HCT116 (cell line): Measurements from ENCODE around the gene CYP2B6.
"Not testable (repeated sequence)": the region's sequence is repeated elsewhere in the genome, so short reads cannot be mapped to it uniquely, and the experiment has no call there.

Experiments
- CEBPB ChIP-seq: IDR thresholded peaks from 2 replicates; pipeline ENCODE4 v1.6.1; 2012; ENCODE audit warnings: low read depth
- EZH2 ChIP-seq: fragments of 200-600 bp; sonication (generic); IDR thresholded peaks from 2 replicates; pipeline ENCODE4 v1.6.1; 2017; ENCODE audit warnings: antibody characterized with exemption, mixed run types
- EZH2phosphoT487 ChIP-seq: fragments of 200-600 bp; IDR thresholded peaks from 2 replicates; pipeline ENCODE4 v1.6.1; 2018; ENCODE audit warnings: antibody characterized with exemption, borderline replicate concordance
- FOSL1 ChIP-seq: IDR thresholded peaks from 2 replicates; pipeline ENCODE4 v1.6.1; 2012; ENCODE audit warnings: low read depth
- SRF ChIP-seq: IDR thresholded peaks from 2 replicates; pipeline ENCODE4 v1.6.1; 2012; ENCODE audit warnings: low read depth
- TF ChIP-seq, protein P1 (sequence below), 3 experiments: fragments of 200-600 bp in 1 of 3; sonication (generic) in 1 of 3; IDR thresholded peaks in 2 of 3; conservative IDR thresholded peaks in 1 of 3; 2 replicates each; pipeline ENCODE4 v1.5.1; 2012 to 2017; ENCODE audit warnings: low read depth in 2 of 3, low read length in 2 of 3, antibody characterized with exemption in 1 of 3, borderline replicate concordance in 1 of 3, control low read depth in 1 of 3, mild to moderate bottlenecking in 1 of 3, mixed read lengths in 1 of 3, mixed run types in 1 of 3, moderate library complexity in 1 of 3; ENCODE audit not compliant: insufficient read depth in 1 of 3

GRCh38 chr19:40964361-40964760 lies 26.7 kb upstream of the CYP2B6 start:
- not testable (repeated sequence) for TF ChIP-seq EZH2, CEBPB, SRF, FOSL1, EZH2phosphoT487
- TF ChIP-seq, protein P1, sequence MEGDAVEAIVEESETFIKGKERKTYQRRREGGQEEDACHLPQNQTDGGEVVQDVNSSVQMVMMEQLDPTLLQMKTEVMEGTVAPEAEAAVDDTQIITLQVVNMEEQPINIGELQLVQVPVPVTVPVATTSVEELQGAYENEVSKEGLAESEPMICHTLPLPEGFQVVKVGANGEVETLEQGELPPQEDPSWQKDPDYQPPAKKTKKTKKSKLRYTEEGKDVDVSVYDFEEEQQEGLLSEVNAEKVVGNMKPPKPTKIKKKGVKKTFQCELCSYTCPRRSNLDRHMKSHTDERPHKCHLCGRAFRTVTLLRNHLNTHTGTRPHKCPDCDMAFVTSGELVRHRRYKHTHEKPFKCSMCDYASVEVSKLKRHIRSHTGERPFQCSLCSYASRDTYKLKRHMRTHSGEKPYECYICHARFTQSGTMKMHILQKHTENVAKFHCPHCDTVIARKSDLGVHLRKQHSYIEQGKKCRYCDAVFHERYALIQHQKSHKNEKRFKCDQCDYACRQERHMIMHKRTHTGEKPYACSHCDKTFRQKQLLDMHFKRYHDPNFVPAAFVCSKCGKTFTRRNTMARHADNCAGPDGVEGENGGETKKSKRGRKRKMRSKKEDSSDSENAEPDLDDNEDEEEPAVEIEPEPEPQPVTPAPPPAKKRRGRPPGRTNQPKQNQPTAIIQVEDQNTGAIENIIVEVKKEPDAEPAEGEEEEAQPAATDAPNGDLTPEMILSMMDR (IDR thresholded peaks at IDR 0.05 in 2 of 3, conservative IDR thresholded peaks at IDR 0.05 in 1 of 3; ENCODE audit: borderline replicate concordance in 1 of 3, insufficient read depth in 1 of 3, low read depth in 2 of 3, low read length in 2 of 3): not testable (repeated sequence)
